ENCODE data around the gene AKAP8.

- TF ChIP-seq, protein P1, sequence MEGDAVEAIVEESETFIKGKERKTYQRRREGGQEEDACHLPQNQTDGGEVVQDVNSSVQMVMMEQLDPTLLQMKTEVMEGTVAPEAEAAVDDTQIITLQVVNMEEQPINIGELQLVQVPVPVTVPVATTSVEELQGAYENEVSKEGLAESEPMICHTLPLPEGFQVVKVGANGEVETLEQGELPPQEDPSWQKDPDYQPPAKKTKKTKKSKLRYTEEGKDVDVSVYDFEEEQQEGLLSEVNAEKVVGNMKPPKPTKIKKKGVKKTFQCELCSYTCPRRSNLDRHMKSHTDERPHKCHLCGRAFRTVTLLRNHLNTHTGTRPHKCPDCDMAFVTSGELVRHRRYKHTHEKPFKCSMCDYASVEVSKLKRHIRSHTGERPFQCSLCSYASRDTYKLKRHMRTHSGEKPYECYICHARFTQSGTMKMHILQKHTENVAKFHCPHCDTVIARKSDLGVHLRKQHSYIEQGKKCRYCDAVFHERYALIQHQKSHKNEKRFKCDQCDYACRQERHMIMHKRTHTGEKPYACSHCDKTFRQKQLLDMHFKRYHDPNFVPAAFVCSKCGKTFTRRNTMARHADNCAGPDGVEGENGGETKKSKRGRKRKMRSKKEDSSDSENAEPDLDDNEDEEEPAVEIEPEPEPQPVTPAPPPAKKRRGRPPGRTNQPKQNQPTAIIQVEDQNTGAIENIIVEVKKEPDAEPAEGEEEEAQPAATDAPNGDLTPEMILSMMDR (IDR thresholded peaks at IDR 0.05; ENCODE audit: poor library complexity) = no peak
- no peak for TF ChIP-seq EZH2 (IDR thresholded peaks at IDR 0.05; ENCODE audit: borderline replicate concordance)
Measured at GRCh38 chr19:15403151-15403531, 23.6 kb upstream of the AKAP8 start.
